ENCODE measurements around the gene ZNF609.

Gene ZNF609

DNA sequence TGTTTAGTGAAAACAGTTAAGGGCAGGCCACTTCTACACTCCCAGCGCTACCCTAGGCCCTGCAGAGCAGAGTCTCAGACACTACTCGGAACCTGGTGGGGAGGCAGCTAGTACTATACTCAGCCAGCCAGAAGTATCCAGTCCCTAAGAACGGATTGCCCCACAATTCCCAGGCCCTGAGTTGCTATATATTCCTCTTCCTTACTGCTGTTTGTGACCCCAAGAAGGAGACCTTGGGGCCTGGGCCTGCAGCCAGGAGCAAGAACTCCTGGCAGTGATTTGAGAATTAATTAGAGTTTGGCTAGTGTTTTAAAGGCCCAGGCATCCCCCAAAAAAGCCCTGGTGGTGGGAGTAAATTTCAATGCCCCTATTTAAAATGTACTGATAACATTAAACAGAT is 227.3 kb downstream of the ZNF609 start:
- Histone ChIP-seq H3K9me3 (ENCODE audit: insufficient read depth, low read depth, low read length) (no peaks in the 10 kb centered on the region), H3K4me3 (ENCODE audit: low read length) (no peak overlapping the region), H3K36me3 (ENCODE audit: insufficient read depth, low read length) (peaks cover 85% of the 10 kb centered on the region), H3K27ac (ENCODE audit: low read depth, low read length) (peak overlapping the region; percentile 71; the same call in 1 of the 2 replicates), H3K27me3 (ENCODE audit: insufficient read depth, low read length) (no peaks in the 10 kb centered on the region), H3K9ac (ENCODE audit: low read depth, low read length) (no peak overlapping the region), H3K4me1 (ENCODE audit: insufficient read depth, low read length) (peaks cover 21% of the 10 kb centered on the region)
- 88% methylated on average over 3 of the region's 3 CpGs for WGBS

GRCh38 chr15:64688770-64689169 is 228.4 kb downstream of the ZNF609 start:
- no peaks in the 10 kb centered on the region for H3K27me3 ChIP-seq (ENCODE audit: insufficient read depth, low read length)
- WGBS: 79% methylated on average over 3 of the region's 3 CpGs

GRCh38 chr15:64690008-64690407 is 229.6 kb downstream of the ZNF609 start:
- Histone ChIP-seq H3K36me3 (ENCODE audit: insufficient read depth, low read length) (peaks cover 90% of the 10 kb centered on the region), H3K27ac (ENCODE audit: low read depth, low read length) (no peak overlapping the region)

More at GRCh38 chr15:64688770-64689169, 228.4 kb downstream of the ZNF609 start:
- Histone ChIP-seq H3K9ac (ENCODE audit: low read depth, low read length) (no peak overlapping the region), H3K36me3 (ENCODE audit: insufficient read depth, low read length) (peaks cover 86% of the 10 kb centered on the region), H3K27ac (ENCODE audit: low read depth, low read length) (peak overlapping the region; percentile 41; the same call in 1 of the 2 replicates), H3K4me3 (ENCODE audit: low read length) (no peak overlapping the region), H3K9me3 (ENCODE audit: insufficient read depth, low read depth, low read length) (no peaks in the 10 kb centered on the region), H3K4me1 (ENCODE audit: insufficient read depth, low read length) (peaks cover 21% of the 10 kb centered on the region)

DNA sequence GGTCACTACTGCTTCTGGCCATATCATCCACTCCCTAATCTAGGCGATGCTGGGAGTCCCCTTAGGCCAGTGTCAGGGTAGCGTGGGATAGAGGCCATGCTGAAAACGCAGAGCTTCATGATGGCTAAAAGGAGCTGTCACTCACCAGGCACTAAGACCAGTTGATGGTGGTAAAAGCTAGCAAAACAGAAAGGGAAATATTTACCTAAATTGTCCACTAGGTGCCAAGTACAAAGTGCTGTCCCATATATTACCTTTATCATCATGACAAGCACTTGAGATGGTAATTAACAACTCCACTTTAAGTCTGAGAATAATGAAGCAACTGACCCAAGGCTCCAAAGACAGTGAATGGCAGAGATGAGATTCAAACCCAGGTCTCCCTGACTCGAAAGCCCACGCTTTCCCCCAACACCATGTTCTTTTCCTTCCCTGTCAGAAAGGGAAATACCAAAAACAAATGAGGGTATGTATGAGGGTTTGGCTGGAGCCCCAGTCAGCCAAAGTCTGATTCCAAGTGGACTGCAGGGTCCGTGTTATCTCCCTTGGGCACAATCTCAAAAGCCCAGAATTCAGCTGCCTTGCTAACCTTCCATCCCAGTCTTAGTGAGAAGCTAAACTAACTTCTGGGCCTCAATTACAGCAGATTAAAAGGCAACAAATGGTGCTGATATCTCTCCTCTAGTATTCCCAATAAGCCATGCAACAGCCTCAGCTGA is 230.4 kb downstream of the ZNF609 start:
- peaks cover 17% of the 10 kb centered on the region; the same call in 1 of the 2 replicates for H3K4me1 ChIP-seq (ENCODE audit: insufficient read depth, low read length)
- 96% methylated on average over 5 of the region's 6 CpGs for WGBS
- no peak overlapping the region; the same call in 1 of the 2 replicates for H3K27ac ChIP-seq (ENCODE audit: low read depth, low read length)
- H3K36me3 ChIP-seq (ENCODE audit: insufficient read depth, low read length): peaks cover 91% of the 10 kb centered on the region
- H3K4me3 ChIP-seq (ENCODE audit: low read length): no peak overlapping the region
- H3K9ac ChIP-seq (ENCODE audit: low read depth, low read length): no peak overlapping the region
- no peaks in the 10 kb centered on the region for H3K27me3 ChIP-seq (ENCODE audit: insufficient read depth, low read length)
- no peaks in the 10 kb centered on the region for H3K9me3 ChIP-seq (ENCODE audit: insufficient read depth, low read depth, low read length)

More at GRCh38 chr15:64690008-64690407, 229.6 kb downstream of the ZNF609 start:
- no peaks in the 10 kb centered on the region for H3K9me3 ChIP-seq (ENCODE audit: insufficient read depth, low read depth, low read length)
- H3K4me3 ChIP-seq (ENCODE audit: low read length): no peak overlapping the region
- peaks cover 21% of the 10 kb centered on the region for H3K4me1 ChIP-seq (ENCODE audit: insufficient read depth, low read length)
- H3K9ac ChIP-seq (ENCODE audit: low read depth, low read length): no peak overlapping the region
- no peaks in the 10 kb centered on the region for H3K27me3 ChIP-seq (ENCODE audit: insufficient read depth, low read length)
- WGBS: 98% methylated on average over 3 of the region's 3 CpGs

DNA sequence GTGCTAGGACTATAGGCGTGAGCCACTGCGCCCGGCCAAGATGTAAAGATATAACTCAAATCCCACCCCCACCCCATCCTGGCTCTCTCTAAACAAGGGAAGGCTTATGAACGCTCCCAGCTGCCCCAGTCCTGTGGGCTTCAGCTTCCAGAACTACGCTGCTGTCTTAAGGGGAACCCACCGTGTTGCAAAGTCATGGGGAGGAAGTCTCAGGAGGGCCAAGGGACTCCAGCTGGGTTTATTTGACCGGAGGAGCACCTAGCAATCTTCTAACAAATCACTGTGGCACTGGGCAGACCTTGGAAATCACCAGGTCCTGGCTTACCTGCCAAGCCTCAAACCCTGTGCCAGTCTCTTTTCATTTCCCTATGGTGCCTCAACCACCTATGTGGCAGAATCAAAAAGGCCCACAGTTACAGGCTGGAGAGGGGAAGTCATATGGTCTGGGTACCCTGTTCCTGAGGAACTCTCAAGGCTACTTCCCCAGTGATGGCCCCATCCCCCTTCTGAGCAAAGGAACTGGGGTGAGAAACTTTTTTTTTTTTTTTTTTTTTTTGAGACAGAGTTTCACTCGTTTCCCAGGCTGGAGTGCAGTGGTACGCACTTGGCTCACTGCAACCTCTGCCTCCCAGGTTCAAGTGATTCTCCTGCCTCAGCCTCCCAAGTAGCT is 231.7 kb downstream of the ZNF609 start:
- Histone ChIP-seq H3K27ac (ENCODE audit: low read depth, low read length) (peak overlapping the region; percentile 9; the same call in 1 of the 2 replicates), H3K9me3 (ENCODE audit: insufficient read depth, low read depth, low read length) (no peaks in the 10 kb centered on the region), H3K4me1 (ENCODE audit: insufficient read depth, low read length) (peaks cover 24% of the 10 kb centered on the region), H3K9ac (ENCODE audit: low read depth, low read length) (no peak overlapping the region), H3K36me3 (ENCODE audit: insufficient read depth, low read length) (peaks cover 90% of the 10 kb centered on the region), H3K4me3 (ENCODE audit: low read length) (no peak overlapping the region), H3K27me3 (ENCODE audit: insufficient read depth, low read length) (no peaks in the 10 kb centered on the region)
- 94% methylated on average over 9 of the region's 9 CpGs for WGBS

GRCh38 chr15:64693134-64693533 is 232.8 kb downstream of the ZNF609 start:
- WGBS: 93% methylated on average over 5 of the region's 5 CpGs
- H3K4me1 ChIP-seq (ENCODE audit: insufficient read depth, low read length): peaks cover 32% of the 10 kb centered on the region
- H3K9me3 ChIP-seq (ENCODE audit: insufficient read depth, low read depth, low read length): no peaks in the 10 kb centered on the region
- no peak overlapping the region for H3K4me3 ChIP-seq (ENCODE audit: low read length)
- no peak overlapping the region for H3K27ac ChIP-seq (ENCODE audit: low read depth, low read length)
- H3K27me3 ChIP-seq (ENCODE audit: insufficient read depth, low read length): no peaks in the 10 kb centered on the region
- no peak overlapping the region for H3K9ac ChIP-seq (ENCODE audit: low read depth, low read length)
- H3K36me3 ChIP-seq (ENCODE audit: insufficient read depth, low read length): peaks cover 91% of the 10 kb centered on the region

GRCh38 chr15:64694816-64695215 is 234.4 kb downstream of the ZNF609 start:
- Histone ChIP-seq H3K4me1 (ENCODE audit: insufficient read depth, low read length) (peaks cover 41% of the 10 kb centered on the region), H3K27ac (ENCODE audit: low read depth, low read length) (no peak overlapping the region), H3K36me3 (ENCODE audit: insufficient read depth, low read length) (peaks cover 78% of the 10 kb centered on the region), H3K27me3 (ENCODE audit: insufficient read depth, low read length) (no peaks in the 10 kb centered on the region), H3K9ac (ENCODE audit: low read depth, low read length) (no peak overlapping the region), H3K9me3 (ENCODE audit: insufficient read depth, low read depth, low read length) (no peaks in the 10 kb centered on the region), H3K4me3 (ENCODE audit: low read length) (no peak overlapping the region)
- WGBS: 86% methylated on average over 2 of the region's 2 CpGs

GRCh38 chr15:64695561-64695992 is 235.2 kb downstream of the ZNF609 start:
- peaks cover 70% of the 10 kb centered on the region for H3K36me3 ChIP-seq (ENCODE audit: insufficient read depth, low read length)
- H3K4me1 ChIP-seq (ENCODE audit: insufficient read depth, low read length): peaks cover 46% of the 10 kb centered on the region
- 98% methylated on average over 4 of the region's 6 CpGs for WGBS
- H3K27me3 ChIP-seq (ENCODE audit: insufficient read depth, low read length): no peaks in the 10 kb centered on the region
- no peak overlapping the region for H3K27ac ChIP-seq (ENCODE audit: low read depth, low read length)
- no peak overlapping the region for H3K9ac ChIP-seq (ENCODE audit: low read depth, low read length)
- H3K4me3 ChIP-seq (ENCODE audit: low read length): no peak overlapping the region
- H3K9me3 ChIP-seq (ENCODE audit: insufficient read depth, low read depth, low read length): no peaks in the 10 kb centered on the region

DNA sequence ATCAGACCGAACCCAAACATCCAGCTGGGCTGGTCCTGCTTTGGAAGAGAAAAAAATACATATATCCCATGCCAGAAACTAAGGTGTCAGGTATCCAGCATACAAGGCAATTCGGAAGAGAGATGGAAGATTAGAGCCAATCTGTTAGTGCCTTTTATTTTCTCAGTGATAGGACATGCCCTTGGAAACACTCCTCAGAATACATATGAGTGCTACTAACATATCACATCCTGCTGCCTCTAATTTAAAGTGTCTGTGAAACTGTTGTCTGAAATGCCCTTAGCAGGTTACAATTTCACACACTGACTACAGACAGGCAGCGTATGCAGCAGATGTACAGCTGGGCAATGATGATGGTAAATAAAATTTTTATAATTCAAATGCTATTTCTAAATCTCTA is 236.1 kb downstream of the ZNF609 start:
- Histone ChIP-seq H3K27me3 (ENCODE audit: insufficient read depth, low read length) (no peaks in the 10 kb centered on the region), H3K9me3 (ENCODE audit: insufficient read depth, low read depth, low read length) (no peaks in the 10 kb centered on the region), H3K4me3 (ENCODE audit: low read length) (no peak overlapping the region), H3K9ac (ENCODE audit: low read depth, low read length) (no peak overlapping the region), H3K4me1 (ENCODE audit: insufficient read depth, low read length) (peaks cover 54% of the 10 kb centered on the region), H3K36me3 (ENCODE audit: insufficient read depth, low read length) (peaks cover 61% of the 10 kb centered on the region), H3K27ac (ENCODE audit: low read depth, low read length) (no peak overlapping the region)
- 100% methylated on average over 2 of the region's 3 CpGs for WGBS

DNA sequence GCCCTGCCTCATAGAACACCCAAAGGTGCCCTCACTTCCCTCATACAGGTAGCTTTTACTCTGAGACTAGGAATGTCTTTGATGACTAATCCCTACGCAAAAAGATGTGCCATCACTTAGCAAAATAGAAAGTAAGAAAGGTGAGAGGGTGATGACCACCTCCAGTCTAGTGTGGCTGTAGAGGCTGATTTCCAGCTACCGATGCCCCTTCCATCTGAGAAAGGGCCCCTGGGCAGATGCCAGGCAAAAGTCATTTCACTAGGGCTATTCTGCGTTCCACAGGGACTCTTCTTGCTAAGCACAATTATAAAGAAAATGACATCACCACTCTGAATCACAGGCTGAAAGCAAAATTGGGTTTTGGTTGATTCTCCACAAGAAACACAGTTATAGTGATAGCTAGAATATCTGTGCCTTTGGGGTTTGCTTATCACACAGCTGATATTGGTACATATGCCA is 237.6 kb downstream of the ZNF609 start:
- peaks cover 51% of the 10 kb centered on the region for H3K36me3 ChIP-seq (ENCODE audit: insufficient read depth, low read length)
- H3K9ac ChIP-seq (ENCODE audit: low read depth, low read length): no peak overlapping the region
- no peak overlapping the region for H3K27ac ChIP-seq (ENCODE audit: low read depth, low read length)
- no peaks in the 10 kb centered on the region for H3K27me3 ChIP-seq (ENCODE audit: insufficient read depth, low read length)
- peaks cover 57% of the 10 kb centered on the region for H3K4me1 ChIP-seq (ENCODE audit: insufficient read depth, low read length)
- H3K4me3 ChIP-seq (ENCODE audit: low read length): peak overlapping the region; percentile 5; the same call in 1 of the 2 replicates
- no peaks in the 10 kb centered on the region for H3K9me3 ChIP-seq (ENCODE audit: insufficient read depth, low read depth, low read length)
- WGBS: 93% methylated on average over 3 of the region's 3 CpGs

- Histone ChIP-seq H3K4me1 (ENCODE audit: insufficient read depth, low read length) (peaks cover 63% of the 10 kb centered on the region), H3K27me3 (ENCODE audit: insufficient read depth, low read length) (no peaks in the 10 kb centered on the region), H3K4me3 (ENCODE audit: low read length) (peak overlapping the region; percentile 83), H3K9ac (ENCODE audit: low read depth, low read length) (peak overlapping the region; percentile 88), H3K27ac (ENCODE audit: low read depth, low read length) (peak overlapping the region; percentile 99), H3K9me3 (ENCODE audit: insufficient read depth, low read depth, low read length) (no peaks in the 10 kb centered on the region), H3K36me3 (ENCODE audit: insufficient read depth, low read length) (peaks cover 42% of the 10 kb centered on the region)
These were observed 238.4 kb downstream of the ZNF609 start for GRCh38 chr15:64698823-64699222.
